Superior temporal gyrus (tissue), 1 donor: ENCODE results near the gene PCBP3.

Experiments used
- DNase-seq: peaks from one replicate; pipeline ENCODE4 v3.0.0-alpha.2; 2016; ENCODE audit errors: extremely low spot score

The PCBP3 gene

DNA sequence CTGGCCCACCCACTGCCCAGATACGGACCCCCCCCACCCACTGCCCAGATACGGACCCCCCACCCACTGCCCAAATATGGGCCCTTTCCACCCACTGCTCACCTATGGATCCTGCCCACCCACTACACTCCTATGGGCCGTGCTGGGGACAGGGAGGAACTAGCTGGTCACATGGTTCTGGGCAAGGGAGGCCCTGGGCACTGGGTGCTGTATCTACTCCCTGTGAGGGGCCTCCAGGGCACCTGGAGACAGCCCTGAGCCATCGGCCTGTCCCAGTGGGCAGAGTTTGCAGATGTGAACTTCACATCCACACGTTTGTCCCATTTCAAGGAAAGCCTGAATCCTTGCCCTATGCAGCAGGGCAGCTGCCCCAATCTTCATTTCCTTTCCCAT is 266.6 kb downstream of the PCBP3 start:
- DNase-seq: no peak

DNA sequence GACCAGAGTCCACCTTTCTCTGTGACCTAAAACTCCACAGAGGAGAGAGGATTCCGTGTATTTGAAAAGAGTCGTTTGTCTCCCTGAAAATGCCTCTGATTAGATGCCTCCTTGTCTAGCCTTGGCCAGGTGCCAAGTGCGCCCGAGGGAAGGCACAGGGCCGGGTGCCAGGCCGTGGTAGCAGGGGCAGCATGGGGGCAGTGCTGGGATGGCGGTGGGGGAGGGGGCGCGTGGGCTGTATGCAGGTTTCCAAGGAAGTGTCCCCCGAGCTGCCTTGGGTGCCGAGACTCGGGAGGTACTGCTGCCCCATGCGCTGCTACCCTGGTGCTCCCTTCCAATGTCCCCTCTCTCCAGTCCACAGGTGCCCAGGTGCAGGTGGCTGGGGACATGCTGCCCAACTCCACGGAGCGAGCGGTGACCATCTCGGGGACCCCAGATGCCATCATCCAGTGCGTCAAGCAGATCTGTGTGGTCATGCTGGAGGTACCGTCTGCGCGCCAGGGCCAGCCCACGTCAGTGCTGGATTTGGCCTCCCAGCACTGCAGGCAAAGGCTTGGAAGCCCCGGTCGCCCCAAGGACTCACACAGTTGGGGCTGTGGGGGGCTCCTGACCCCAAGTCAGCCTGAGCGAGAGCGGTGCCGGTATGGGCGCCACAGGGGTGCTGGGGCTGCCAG is 267.2 kb downstream of the PCBP3 start:
- DNase-seq: no peak

DNA sequence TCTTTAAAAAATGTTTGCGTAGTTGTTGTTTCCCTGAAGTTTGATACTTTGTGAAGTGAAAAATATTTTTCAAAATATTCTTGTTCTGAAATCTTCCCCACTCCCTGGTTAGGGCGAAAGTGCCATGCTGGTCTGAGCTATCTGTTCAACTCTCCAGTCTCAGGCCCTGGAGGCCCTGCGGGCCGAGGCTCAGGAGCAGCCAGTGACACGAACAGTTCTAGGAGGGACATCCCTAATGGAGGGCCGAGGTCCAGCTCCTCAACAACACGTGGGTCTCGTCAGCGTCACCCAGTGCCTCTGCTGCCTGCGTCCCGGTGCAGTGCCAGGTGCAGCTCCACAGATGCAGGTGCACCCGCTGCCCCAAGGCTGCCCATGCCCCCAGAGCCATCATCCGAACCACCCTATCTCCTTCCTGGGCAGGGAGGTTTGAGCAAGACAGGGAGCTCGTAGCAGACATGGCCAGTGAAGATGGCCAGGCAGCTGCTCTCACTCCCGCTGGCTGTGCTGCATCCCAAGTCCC is 268.3 kb downstream of the PCBP3 start:
- no peak for DNase-seq

DNA sequence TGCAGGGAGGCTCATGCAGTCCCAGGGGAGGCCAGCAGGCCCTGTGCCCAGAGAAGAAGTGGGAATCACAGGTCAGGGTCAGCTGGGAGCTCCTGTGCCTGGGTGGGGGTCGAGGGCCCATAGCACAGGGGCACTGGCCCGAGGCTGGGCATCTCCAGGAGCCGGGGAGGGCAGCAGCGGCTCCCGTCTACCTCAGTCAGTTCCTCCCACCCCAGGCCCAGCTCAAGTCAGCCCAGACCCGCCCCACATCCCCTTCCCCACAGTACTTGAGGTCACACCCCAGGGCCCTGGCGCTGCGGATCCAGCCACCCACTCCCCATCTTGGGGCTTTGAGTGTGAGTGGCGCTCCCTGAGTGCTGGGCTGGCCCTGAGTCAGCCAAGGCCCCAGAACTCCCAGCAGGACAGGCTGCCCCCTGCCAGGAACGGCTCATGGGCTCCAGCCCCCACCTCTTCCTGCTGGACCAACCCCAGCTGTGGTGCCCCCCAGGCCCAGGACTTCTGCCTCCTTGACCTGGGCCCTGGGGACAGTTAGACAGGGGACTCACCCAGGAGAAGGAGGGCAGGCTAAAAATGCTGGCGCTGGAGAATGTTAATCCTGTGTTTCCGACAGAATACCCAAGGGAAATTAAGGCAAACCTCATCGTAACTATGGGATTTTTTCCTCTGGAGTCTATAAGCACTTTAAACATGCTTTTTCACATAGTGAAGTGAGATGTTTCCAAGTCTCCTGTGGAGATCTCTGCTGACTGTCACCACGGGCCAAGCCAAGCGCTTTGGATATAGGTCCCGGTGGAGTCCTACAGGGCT is 269.3 kb downstream of the PCBP3 start:
- DNase-seq: no peak

DNA sequence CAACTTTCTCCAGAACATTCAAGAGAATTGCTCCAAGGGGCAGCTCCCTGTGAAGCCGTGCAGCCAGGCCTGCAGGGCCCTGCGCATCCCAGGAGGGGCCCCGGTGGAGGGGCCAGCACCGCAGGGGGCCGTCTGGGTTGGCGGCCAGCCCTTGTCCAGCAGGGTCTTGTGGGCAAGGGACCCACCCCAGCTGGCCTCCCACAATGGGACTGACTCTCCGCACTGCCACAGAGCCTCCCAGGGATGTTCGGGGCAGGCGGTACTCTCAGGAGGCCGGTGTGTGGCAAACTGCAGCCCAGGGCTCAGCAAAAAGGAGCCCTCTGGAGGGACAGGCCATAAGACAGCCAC is 269.9 kb downstream of the PCBP3 start:
- DNase-seq: no peak

DNA sequence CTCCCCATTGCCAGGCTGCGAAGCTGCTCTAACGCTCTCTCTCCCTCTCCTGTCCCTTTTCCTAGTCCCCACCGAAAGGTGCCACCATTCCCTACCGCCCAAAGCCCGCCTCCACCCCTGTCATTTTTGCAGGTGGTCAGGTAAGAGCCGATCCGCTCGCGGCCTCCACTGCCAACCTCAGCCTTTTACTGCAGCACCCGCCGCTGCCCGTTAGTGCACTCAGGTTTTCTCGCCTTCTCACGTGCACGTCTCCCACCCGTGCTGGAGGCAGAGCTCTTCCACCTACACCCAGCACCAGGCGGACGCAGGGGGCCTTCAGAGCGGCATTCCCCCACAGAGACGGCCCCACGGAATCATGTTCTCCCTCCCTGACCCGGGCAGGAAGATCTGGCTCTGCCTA is 270.4 kb downstream of the PCBP3 start:
- DNase-seq: no peak

DNA sequence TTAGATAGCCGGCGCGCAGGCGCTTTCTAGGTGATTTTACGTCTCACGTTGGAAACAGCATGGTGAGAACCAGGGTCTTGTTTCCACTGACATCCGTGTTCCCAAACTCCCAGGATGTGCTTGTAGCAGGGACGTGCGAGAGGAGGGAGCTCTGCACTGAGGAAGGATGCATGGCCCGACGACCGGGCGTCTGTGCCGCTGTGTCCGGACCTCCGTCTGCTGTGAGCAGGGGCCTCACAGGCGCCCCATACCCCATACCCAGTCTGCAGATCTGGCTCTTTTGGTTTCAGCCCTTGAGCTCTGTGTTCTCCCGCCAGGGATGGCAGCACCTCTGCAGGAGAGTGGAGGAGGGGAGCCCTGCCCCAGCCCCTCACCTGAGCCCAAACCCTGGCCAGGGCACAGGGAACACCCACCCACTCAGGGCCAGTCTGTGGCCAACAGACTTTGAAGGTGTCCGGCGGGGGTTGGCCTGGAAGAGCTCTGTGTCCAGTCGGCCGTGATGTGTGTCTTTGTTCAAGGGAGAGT is 270.9 kb downstream of the PCBP3 start:
- DNase-seq: no peak

DNA sequence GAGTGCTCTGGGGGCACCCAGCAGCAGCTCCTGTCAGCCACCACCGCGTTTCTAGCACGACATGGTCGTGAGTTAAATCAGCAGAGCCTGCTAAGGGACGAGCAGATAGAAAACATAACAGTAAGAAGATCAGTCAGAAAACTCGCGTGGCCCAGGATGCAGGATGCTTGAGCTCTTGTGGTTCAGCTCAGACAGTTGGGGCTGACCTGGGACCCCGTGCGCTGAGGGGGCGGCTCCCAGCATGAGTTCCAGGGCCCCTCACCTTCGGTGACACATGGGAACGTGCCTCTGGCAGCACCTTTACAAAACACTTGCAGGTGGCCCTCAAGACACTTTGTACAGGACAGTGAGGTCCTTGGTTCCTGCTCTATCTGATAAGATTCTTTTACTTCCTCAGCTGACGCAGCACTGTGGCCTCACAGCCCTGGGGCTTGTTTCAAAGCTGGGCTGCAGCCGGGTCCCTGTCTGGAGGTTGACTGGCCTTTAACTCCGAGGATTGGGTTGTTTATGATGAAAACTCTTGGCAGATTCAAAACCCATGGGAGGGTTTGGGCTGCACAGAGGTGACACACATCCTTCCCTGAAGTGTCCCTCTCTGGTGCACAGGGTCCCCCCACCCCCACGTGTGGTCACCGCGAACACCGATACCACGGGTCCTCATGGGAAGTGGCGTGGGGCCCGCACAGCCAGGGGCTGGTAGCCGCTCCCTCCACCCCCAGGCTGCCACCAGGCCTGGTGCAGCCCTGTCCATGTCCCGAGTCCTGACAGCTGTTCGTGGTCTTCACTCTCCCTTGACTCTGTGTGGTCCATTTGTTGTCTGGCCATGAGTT is 272.7 kb downstream of the PCBP3 start:
- DNase-seq: no peak

DNA sequence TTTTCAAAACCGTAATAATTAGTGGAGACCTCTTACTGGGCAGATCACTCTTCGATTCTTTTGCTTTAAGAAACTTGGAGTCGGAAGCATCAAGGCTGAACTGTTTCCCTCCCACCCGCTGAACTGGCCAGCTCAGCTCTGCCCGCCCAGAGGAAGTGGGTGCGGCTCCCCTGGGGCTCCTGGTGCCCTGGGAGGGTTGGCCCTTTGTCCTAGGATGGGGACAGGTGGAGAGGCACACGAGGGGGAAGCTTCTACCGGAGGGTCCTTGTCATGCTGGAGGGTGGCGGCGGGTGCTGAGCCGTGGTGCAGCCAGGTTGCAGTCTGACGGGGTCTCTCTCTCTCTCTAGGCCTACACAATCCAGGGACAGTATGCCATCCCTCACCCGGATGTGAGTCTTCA is 273.7 kb downstream of the PCBP3 start:
- DNase-seq: no peak

DNA sequence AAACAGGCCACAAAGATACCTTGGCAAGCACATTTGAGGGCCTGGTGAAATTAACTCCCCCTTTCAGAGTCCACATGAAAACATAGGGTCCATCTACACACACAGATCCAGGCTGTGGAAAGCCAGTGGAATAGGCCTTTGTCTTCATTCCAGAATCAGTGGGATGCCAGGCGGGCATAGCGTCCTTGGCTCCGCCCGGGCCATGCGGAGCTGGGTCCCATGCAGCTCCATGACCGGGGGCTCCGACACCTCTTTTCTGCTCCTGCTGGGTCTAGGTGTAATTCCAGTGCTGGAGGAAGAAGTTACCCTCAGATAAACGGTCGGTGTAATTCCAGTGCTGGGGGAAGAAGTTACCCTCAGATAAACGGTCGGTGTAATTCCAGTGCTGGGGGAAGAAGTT is 274.5 kb downstream of the PCBP3 start:
- DNase-seq: no peak

DNA sequence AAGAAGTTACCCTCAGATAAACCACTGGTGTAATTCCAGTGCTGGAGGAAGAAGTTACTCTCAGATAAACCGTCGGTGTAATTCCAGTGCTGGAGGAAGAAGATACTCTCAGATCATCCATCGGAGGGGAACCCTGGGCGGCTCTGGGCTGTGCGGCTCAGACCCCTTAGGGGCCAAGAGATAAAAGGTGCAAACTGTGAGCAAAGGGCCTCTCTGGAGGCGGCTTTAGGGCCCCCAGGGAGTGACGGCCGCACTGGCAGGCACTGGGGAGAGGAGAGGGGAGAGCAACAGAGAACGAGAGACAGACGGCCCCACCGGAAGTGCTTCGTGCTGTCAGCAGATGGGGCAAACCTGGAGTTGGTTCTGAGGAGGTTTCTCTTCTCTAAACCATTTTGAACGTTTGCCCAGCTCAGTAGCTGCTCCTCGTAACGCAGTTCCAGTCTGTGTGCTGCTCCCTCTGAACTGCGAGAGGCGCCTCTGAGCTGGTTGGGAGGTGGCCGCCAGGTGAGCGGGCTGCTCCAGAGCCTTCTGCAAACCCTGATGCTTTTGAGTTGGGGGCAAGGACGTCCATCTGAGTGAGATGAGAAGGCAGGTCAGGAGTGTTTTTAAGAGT is 275.4 kb downstream of the PCBP3 start:
- no peak for DNase-seq

DNA sequence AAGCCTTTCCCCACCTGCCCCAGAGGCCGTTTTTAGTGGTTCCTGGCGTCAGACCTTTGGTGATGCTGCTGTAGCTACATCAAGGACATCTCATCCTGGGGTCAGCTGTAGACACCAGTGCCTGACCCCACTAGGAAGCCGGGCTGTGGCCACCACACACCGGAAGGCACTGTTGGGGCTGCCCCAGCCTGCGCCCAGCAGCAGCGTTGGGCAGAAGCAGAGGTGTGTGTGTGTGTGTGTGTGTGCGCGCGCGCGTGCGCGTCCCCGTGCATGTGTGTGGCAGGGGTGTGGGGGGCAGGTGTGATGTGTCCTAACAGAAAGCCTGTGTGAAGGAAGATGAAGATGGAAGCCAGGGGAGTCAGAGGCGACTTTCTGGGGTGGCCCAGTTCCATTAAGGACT is 276.1 kb downstream of the PCBP3 start:
- no peak for DNase-seq

DNA sequence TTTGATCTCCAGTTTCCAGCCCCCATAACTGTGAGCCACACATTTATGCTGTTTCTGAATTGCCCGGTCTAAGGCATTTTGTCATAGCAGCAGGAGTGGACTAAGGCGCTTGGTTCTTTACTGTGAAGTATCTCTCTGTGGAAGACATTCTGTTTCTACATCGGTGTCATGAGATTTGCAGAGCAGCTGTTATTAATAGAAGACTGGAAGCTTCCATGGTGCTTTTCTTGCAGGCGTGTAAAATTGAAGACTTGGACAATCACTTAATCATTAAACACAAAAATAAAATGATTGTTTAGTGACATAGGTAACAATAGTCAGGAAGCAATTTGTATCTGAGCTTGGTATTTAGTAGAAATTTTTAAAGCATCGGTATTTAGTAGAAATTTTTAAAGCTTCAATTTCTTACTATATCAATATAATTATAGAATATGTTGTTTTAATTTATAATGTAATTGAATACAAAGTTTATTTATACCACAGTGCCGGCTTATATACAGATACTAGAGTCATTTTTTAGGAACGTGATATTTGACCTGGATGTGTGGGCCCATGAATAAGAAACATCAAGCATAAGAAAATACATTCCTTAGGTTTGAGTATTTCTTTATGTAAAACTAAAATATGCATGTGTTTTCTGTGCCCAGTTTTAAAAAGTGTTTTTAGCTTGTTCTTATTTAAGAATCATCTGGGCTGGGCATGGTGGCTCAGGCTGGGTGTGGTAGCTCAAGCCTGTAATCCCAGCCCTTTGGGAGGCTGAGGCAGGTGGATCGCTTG is 277.5 kb downstream of the PCBP3 start:
- DNase-seq: no peak

DNA sequence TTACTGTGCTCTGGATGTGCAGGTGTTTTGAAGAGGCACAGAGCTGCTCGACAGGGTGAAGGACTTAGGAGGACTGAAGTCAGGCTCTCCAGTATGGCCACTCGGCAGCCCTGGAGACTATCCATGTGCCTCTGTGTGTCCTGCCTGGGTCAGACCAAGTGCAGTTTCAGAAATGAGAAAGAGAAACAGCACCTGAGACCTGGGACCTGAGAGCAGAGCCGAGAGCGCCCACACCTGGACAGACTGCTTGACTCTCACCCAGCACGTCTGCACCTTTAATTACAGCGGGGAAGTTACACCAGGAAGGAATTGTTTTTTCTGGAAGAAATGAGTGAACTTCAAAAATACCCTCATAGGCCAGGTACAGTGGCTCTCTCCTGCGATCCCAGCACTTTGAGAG is 278.4 kb downstream of the PCBP3 start:
- no peak for DNase-seq

DNA sequence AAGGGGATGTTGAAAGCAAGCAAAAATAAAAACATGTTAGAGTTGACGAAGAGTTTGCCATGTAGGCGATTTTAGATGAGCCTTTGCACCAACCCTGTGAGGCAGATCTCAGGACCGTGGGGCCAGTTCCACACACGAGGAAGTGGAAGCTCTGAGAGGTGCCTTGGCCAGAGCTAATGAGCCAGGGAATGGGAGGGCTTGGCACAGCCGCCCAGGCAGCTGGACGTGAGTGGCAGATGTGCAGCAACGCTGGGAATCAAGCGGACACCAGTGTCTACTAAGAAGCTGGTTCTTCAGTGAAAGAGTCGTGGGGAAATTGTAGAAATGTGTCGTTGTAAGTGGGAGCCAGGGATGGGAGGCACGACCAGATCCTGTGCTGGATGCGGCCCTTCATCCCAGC is 279.1 kb downstream of the PCBP3 start:
- peak; percentile 29 for DNase-seq

DNA sequence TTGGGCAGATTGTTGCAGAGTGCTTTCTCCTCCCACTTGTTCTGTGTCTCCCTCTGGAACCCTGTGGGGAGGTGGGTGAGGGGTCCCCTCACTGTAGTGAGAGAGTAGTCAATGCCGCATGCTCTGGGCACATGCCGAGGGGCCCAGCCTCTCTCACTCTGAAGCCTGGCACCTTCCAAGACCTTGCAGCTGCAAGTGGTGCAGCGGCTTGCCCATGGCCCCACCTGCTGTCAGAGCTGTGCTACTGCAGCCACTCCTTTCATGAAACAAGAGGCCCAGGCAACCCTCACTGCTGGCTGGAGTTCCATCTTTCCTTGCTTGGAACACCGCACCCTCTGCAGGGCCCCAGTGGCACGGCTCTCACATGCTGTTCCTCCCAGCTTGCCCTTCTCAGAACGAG is 279.6 kb downstream of the PCBP3 start:
- DNase-seq: peak; percentile 89

DNA sequence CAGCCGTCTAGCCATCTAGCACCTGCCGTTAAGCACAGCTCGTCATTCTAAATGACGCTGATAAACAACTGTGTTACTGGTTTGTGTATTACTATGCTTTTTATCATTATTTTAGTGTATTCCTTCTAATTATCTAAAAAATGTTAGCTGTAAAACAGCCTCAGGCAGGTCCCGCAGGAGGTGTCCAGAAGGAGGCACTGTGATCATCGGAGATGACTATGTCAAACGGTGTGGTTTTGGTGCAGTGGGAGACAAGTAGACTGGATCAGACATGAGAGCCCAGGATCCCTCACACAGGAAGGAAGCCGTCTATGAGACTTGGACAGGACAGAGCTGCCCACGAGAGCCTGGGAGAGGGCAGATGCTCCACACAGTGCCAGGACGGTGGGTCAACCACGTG is 282.8 kb downstream of the PCBP3 start:
- DNase-seq: no peak

DNA sequence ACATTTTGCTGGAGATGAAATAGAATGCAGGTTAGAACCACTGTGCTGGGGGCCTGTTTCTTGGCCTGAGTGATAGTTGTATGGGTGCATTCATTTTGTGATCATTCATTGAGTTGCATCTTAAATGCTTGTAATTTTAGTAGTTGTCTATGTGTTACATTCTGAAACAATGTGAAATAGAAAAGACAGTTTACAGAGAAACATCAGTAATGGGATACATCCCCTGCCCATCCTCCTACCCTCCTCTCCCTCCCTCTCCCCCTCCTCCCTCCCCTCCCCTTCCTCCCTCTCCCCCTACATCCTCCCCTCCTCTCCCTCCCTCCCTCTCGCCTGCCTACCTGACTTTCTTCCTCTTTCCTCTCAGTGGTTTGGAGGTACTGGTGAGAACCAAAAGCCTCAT is 283.5 kb downstream of the PCBP3 start:
- no peak for DNase-seq

DNA sequence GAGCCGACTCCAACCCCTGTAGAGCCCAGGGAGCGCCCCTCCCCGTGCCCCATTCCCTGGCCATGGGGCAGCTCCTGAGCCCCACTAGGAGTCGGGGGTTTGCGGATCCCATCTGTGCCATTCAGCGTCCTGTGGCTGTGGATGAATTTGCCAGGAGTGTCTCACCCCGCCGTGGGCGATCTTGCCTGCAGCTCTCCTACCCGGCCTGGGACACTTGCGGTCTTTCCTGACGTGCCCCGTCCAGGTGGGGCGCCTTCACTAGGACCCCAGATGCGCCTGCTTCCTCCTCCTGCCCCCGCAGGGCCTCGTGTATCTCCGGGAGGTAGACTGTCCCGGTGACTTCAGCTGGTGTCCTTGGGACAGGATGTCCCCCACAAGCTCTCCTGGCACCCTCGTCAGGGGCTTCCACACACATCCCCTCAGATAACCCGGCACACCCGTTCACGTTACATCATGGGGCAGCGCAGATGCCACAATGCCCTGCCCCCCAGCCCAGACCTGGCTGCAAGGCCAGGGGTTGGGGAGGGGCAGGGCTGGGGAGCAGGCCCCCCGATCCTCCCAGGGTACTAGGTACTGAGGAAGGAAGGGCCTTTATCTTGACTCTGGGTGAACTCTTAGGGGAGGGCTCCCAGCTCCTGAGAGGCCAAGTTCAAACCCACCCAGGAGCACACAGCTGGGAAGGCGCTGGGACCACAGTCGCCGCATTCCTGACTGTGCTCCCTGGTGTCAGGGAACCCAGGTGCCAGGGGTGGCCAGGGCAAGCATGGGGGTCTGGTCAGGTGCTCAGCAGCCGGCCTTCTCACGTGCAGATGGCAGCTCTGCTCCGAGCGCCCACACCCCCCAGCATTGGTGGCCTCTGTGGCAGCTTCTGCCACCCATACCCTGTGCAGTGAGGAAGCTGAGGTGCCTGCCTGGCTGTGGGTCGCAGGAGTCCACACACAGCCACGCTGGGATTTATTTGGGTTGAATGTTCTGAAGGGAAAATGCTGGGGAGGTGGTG is 284.6 kb downstream of the PCBP3 start:
- no peak for DNase-seq

DNA sequence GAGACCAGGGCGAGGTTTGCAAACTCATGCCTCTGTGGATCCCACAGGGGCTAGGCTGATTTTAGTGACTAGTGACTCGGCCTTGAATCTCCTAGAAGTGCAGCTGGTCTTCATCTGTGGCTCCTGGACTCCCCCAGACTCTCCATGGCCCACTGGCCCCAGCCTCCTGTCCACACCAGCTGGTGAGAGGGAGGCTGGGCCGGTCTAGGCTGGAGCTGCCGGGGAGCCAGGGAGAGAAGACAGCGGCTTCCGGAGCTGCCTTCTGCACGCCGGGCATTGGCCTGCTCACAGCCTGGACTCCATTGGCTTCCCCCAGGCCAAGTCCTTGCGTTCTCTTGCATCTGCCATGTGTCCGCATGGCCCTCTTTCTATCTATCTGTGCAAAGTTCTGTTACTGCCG is 285.9 kb downstream of the PCBP3 start:
- DNase-seq: no peak
